Common myeloid progenitor, CD34-positive (primary cell): ENCODE results near the gene CASP8.
A peak's percentile ranks its signal among the peaks of the same experiment; 100 is the strongest.

Source experiments
- CTCF ChIA-PET: fragments of 350-600 bp; sonication (Branson Sonifier 250); formaldehyde crosslinking; loops from one replicate; lab custom pipeline; 2021; ENCODE audit warnings: antibody characterized with exemption; lab: Charles Lee
- POLR2A ChIA-PET: fragments of 350-600 bp; sonication (Branson Sonifier 250); formaldehyde crosslinking; loops from one replicate; lab custom pipeline; 2021; ENCODE audit warnings: antibody characterized with exemption; lab: Charles Lee
- DNase-seq, 3 donors: peaks; one replicate each; pipeline versions ENCODE4 v3.0.0 to v3.0.0-alpha.2; 2013
- H3K27ac ChIP-seq, 2 experiments: 1 replicate in 1 of 2; 2 replicates in 1 of 2; pipeline ENCODE4 v1.7.0; 2013; ENCODE audit warnings: inconsistent platforms in 2 of 2, low read length in 2 of 2, mild to moderate bottlenecking in 2 of 2, low read depth in 1 of 2, moderate library complexity in 1 of 2; ENCODE audit not compliant: severe bottlenecking in 2 of 2, insufficient read depth in 1 of 2, poor library complexity in 1 of 2
- H3K27me3 ChIP-seq, 5 experiments: replicated peaks in 2 of 5; 1 replicate in 3 of 5; 2 replicates in 2 of 5; pipeline versions ENCODE4 v1.6.1 to v1.7.0; 2013; ENCODE audit warnings: low read length in 4 of 5, mild to moderate bottlenecking in 2 of 5, moderate library complexity in 2 of 5, inconsistent platforms in 1 of 5; ENCODE audit not compliant: insufficient read depth in 5 of 5, control insufficient read depth in 4 of 5
- H3K36me3 ChIP-seq, 4 experiments: 1 replicate in 2 of 4; 2 replicates in 2 of 4; pipeline versions ENCODE4 v1.6.1 to v1.7.0; 2013; ENCODE audit warnings: low read length in 3 of 4, control low read depth in 1 of 4, mild to moderate bottlenecking in 1 of 4; ENCODE audit not compliant: control insufficient read depth in 4 of 4, insufficient read depth in 4 of 4
- H3K4me1 ChIP-seq, 4 experiments: 1 replicate in 3 of 4; 2 replicates in 1 of 4; pipeline versions ENCODE4 v1.6.1 to v1.7.1; 2013; ENCODE audit warnings: low read length in 3 of 4, mild to moderate bottlenecking in 3 of 4, control low read depth in 1 of 4, inconsistent platforms in 1 of 4, moderate library complexity in 1 of 4; ENCODE audit not compliant: control insufficient read depth in 4 of 4, insufficient read depth in 4 of 4; ENCODE audit errors: control extremely low read depth in 1 of 4
- H3K4me3 ChIP-seq, 7 experiments: 1 replicate in 4 of 7; 2 replicates in 3 of 7; pipeline versions ENCODE4 v1.5.1 to v1.7.0; 2013; ENCODE audit warnings: mild to moderate bottlenecking in 7 of 7, low read length in 6 of 7, moderate library complexity in 6 of 7, inconsistent platforms in 2 of 7, low read depth in 2 of 7, control low read depth in 1 of 7; ENCODE audit not compliant: insufficient read depth in 4 of 7, control insufficient read depth in 1 of 7; ENCODE audit errors: extremely low read depth in 1 of 7
- H3K9me3 ChIP-seq, 5 experiments: 1 replicate in 4 of 5; 2 replicates in 1 of 5; pipeline versions ENCODE4 v1.6.1 to v1.7.1; 2013; ENCODE audit warnings: low read length in 4 of 5, mild to moderate bottlenecking in 2 of 5, inconsistent platforms in 1 of 5, low read depth in 1 of 5, moderate library complexity in 1 of 5; ENCODE audit not compliant: control insufficient read depth in 4 of 5, insufficient read depth in 2 of 5; ENCODE audit errors: control extremely low read depth in 1 of 5
- whole genome bisulfite sequencing: methylation state at CpG from one replicate; pipeline ENCODE4 v1.1.5; 2013; ENCODE audit not compliant: insufficient coverage; 5-methylcytosine and 5-hydroxymethylcytosine counted together

Gene CASP8

DNA sequence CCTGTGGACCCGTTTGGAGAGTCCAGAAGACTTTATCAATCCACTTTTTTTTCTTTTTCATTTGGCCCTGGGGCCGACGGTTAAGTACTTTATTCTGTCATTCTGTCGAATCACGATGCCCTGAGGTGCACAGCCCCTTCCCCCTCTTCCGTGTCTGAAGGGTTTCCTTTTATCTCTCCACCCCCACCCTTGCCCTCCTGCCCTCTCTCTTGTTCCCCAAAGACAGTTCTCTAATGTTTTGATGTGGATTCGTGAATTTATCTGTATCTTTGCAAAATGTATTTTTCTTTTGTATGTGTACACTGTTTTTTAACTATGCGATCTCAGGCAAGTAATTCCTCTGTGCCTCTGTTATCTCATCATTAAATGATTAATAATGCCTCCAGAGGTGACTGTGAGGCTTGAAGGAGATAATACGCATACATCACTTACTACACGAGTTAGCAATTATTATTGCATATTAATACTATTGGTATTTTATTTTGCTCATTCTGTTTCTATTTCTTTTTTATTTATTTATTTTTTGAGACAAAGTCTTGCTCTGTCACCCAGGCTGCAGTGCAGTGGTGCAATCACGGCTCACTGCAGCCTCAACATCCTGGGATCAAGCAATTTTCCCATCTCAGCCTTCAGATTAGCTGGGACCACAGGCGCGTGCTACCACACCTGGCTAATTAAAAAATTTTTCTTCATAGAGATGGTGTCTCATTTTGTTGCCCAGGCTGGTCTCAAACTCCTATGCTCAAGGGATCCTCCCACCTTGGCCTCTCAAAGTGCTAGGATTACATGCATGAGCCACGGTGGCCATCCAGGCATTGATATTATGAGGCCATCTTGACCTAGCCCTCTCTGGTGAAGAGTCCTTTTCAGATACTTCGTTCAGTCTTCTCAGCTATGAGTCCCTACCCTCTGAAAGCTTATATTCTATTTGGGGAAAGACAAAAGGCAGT is 1.4 kb upstream of the CASP8 start:
- Histone ChIP-seq H3K27me3 (no peaks in the 10 kb centered on the region), H3K9me3 (no peaks in the 10 kb centered on the region), H3K4me1 (peaks cover 49 to 95% (median 83%) of the 10 kb centered on the region in 4 experiments), H3K27ac (peak overlapping the region; percentile 99), H3K36me3 (peaks cover 0 to 2% (median 0%) of the 10 kb centered on the region in 4 experiments), H3K4me3 (peak overlapping the region; percentile 27 to 92 (median 68))
- no peak for DNase-seq
- WGBS: 65% methylated on average over 6 of the region's 15 CpGs
- ChIA-PET CTCF (interaction anchor here (1.1 to 6.8 kb wide), 10 partner anchors 15 to 105 kb away, joined by 3 to 45 read pairs (median 4); partner anchors contain the start of gene CASP10), POLR2A (interaction anchor here (1.0 to 1.6 kb wide), 4 partner anchors 10 to 26 kb away, joined by 3 to 6 read pairs (median 3); no protein-coding TSS in a partner anchor)

- WGBS: 22% methylated on average over 9 of the region's 9 CpGs
- Histone ChIP-seq H3K4me3 (peak overlapping the region; percentile 41 to 92 (median 68)), H3K9me3 (no peaks in the 10 kb centered on the region), H3K36me3 (peaks cover 0 to 4% (median 2%) of the 10 kb centered on the region in 4 experiments), H3K27ac (peak overlapping the region; percentile 99), H3K4me1 (peaks cover 48 to 85% (median 73%) of the 10 kb centered on the region in 4 experiments), H3K27me3 (no peaks in the 10 kb centered on the region)
- POLR2A ChIA-PET: interaction anchor here (1.0 kb wide), 1 partner anchor 381 kb away, joined by 3 read pairs; no protein-coding TSS in a partner anchor
- peak in 2 of 3 donors; percentile 38 to 48 for DNase-seq
- CTCF ChIA-PET: interaction anchor here (1.0 to 6.8 kb wide), 8 partner anchors 9 to 184 kb away, joined by 3 to 45 read pairs (median 5); no protein-coding TSS in a partner anchor
Observed at GRCh38 chr2:201261471-201261870, 1.1 kb downstream of the CASP8 start.

DNA sequence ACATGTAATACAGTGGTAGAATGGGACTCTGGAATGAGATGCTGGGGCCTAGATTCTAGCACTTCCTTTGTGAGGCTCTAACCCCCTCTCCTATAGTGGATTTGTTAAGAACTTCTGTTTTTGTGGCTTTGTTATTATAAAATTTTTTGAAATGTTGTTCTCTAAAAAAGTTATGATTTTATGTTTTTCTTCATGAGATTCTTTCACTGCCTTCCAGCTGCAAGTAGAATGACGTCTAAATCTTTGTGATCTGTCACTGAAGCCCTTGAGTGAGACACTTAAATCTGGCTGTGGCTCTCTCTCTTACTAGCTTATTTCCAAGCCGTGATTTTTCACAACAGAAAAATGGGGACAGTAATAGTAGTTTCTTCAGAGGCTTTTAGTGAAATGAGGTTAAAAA is 1.6 kb downstream of the CASP8 start:
- peaks cover 46 to 81% (median 69%) of the 10 kb centered on the region in 4 experiments for H3K4me1 ChIP-seq
- WGBS: no CpG with 5 or more reads among the region's 2 CpGs
- peaks cover 0 to 7% (median 6%) of the 10 kb centered on the region in 4 experiments for H3K36me3 ChIP-seq
- H3K4me3 ChIP-seq: peak overlapping the region in 6 of 7 experiments; percentile 65 to 92 (median 72)
- ChIA-PET POLR2A (no interaction called here), CTCF (interaction anchor here (1.0 to 6.8 kb wide), 8 partner anchors 8 to 183 kb away, joined by 3 to 45 read pairs (median 5); no protein-coding TSS in a partner anchor)
- DNase-seq: peak in 1 of 3 donors; percentile 52
- H3K9me3 ChIP-seq: no peaks in the 10 kb centered on the region
- H3K27ac ChIP-seq: peak overlapping the region; percentile 99
- no peaks in the 10 kb centered on the region for H3K27me3 ChIP-seq

GRCh38 chr2:201262718-201263117 is 2.4 kb downstream of the CASP8 start:
- peaks cover 44 to 73% (median 63%) of the 10 kb centered on the region in 4 experiments for H3K4me1 ChIP-seq
- no peaks in the 10 kb centered on the region for H3K9me3 ChIP-seq
- H3K27me3 ChIP-seq: no peaks in the 10 kb centered on the region
- H3K36me3 ChIP-seq: peaks cover 2 to 15% (median 11%) of the 10 kb centered on the region in 4 experiments
- ChIA-PET POLR2A (no interaction called here), CTCF (interaction anchor here (1.0 to 6.8 kb wide), 5 partner anchors 17 to 182 kb away, joined by 3 to 45 read pairs (median 4); no protein-coding TSS in a partner anchor)
- peak overlapping the region; percentile 37 to 71 for H3K27ac ChIP-seq
- DNase-seq: peak in 1 of 3 donors; percentile 46
- H3K4me3 ChIP-seq: peak overlapping the region in 6 of 7 experiments; percentile 43 to 78 (median 53)
- 25% methylated on average over 1 of the region's 6 CpGs for WGBS

DNA sequence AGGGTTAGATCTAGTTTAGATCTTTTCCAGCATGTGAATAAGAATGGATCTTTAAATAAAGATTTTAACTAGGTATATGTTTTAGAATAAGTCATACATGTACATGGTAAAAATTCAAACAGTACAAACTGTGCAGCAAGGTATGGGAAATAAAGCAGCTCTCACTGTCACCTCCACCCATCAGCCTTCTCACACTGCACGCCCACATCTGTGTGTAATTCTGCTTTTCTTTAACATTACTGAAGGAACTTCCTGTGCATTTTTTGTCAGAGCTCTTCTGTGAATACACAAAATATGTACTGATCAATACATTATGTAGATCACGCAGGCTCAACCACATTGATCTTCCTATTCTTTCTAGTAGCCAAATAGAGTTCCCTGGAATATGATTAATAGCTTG is 3.4 kb downstream of the CASP8 start:
- ChIA-PET POLR2A (no interaction called here), CTCF (interaction anchor here (0.6 to 6.8 kb wide), 5 partner anchors 10 to 101 kb away, joined by 3 to 33 read pairs (median 8); no protein-coding TSS in a partner anchor)
- peaks cover 42 to 63% (median 54%) of the 10 kb centered on the region in 4 experiments for H3K4me1 ChIP-seq
- H3K27ac ChIP-seq: peak overlapping the region in 1 of 2 experiments; percentile 71
- no peaks in the 10 kb centered on the region for H3K27me3 ChIP-seq
- WGBS: 9% methylated on average over 1 of the region's 2 CpGs
- peak overlapping the region in 3 of 7 experiments; percentile 8 to 73 (median 46) for H3K4me3 ChIP-seq
- peak in 2 of 3 donors; percentile 31 to 50 for DNase-seq
- H3K9me3 ChIP-seq: no peaks in the 10 kb centered on the region
- H3K36me3 ChIP-seq: peaks cover 4 to 21% (median 16%) of the 10 kb centered on the region in 4 experiments

GRCh38 chr2:201264472-201265173 is 4.3 kb downstream of the CASP8 start:
- Histone ChIP-seq H3K27ac (peak overlapping the region; percentile 7 to 71), H3K9me3 (no peaks in the 10 kb centered on the region), H3K27me3 (no peaks in the 10 kb centered on the region), H3K36me3 (peaks cover 9 to 28% (median 23%) of the 10 kb centered on the region in 4 experiments), H3K4me3 (peak overlapping the region in 3 of 7 experiments; percentile 9 to 73 (median 14)), H3K4me1 (peaks cover 34 to 54% (median 45%) of the 10 kb centered on the region in 4 experiments)
- ChIA-PET CTCF (interaction anchor here (0.6 to 6.8 kb wide), 7 partner anchors 11 to 328 kb away, joined by 3 to 33 read pairs (median 5); no protein-coding TSS in a partner anchor), POLR2A (no interaction called here)
- WGBS: 93% methylated on average over 3 of the region's 7 CpGs
- peak in 2 of 3 donors; percentile 33 to 44 for DNase-seq
